Activated T-helper 17 cell treated with anti-CD3 and anti-CD28 coated beads, Interleukin-2, amount 50 U/mL, for 72 hours (primary cell): ENCODE data around the gene SNX10. TPM values are rescaled to one million over a fixed set of nuclear protein-coding genes. Genes with fewer than 3 reads are reported as not detected.
A peak's percentile ranks its signal among the peaks of the same experiment; 100 is the strongest.

Experiments used
- ATAC-seq: fragments of 150-1000 bp; cut with Tn5 transposase; replicated peaks from 2 replicates; pipeline ENCODE4 v1.10.0; 2021; ENCODE audit warnings: mild to moderate bottlenecking, moderate library complexity
- H3K27ac Mint-ChIP-seq: one replicate; pipeline ENCODE4 v1.8.0; 2022; ENCODE audit warnings: mixed read lengths
- H3K27me3 Mint-ChIP-seq: one replicate; pipeline ENCODE4 v1.8.0; 2022; ENCODE audit warnings: mixed read lengths
- H3K36me3 Mint-ChIP-seq: one replicate; pipeline ENCODE4 v1.8.0; 2022; ENCODE audit warnings: low read depth, mild to moderate bottlenecking, mixed read lengths
- H3K4me1 Mint-ChIP-seq: one replicate; pipeline ENCODE4 v1.8.0; 2022; ENCODE audit warnings: mixed read lengths
- H3K4me3 Mint-ChIP-seq: one replicate; pipeline ENCODE4 v1.8.0; 2022; ENCODE audit warnings: mild to moderate bottlenecking, mixed read lengths
- H3K9me3 Mint-ChIP-seq: one replicate; pipeline ENCODE4 v1.8.0; 2022; ENCODE audit warnings: mixed read lengths
- total RNA-seq, 2 donors: library from RNA; stranded (reverse); gene quantifications; one replicate each; pipeline ENCODE4 v1.2.3, GENCODE V29; 2022

SNX10 gene
- total RNA-seq, 2 donors from 2014 or later = 23.5 to 30.8 TPM

DNA sequence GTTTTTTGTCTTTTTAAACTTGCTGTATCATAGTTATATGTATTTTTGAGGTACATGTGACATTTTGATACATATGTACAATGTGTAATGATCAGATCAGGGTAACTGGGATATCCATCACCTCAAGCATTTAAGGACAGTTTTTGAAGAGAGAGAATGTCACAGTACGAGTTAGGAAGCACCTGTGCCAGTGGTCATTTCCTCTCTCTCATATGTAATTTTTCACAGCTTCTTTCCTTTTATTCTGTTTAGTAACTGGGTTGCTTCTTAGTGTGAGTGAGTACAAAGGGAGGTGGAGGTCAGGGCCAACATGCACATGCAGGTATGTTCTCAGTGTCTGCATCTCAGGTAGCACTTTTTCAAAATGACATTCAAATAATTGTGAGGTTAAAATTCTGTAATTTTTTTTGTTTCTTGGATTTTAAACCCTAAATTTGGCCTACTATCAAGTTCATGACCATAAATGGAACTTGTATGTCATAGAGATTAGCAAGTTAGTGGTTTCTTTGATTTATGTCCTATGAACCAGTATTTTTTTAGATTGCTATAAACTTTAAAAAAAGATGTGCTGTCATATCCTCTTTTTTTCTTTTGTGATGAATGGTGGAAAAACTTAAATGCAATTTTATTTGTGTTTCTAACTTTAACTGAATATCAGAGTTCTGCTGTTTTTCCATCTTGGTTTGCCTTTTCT lies 42.7 kb downstream of the SNX10 start:
- Mint-ChIP-seq H3K4me1 (peaks cover 5% of the 10 kb centered on the region), H3K4me3 (no peak overlapping the region), H3K27ac (no peak overlapping the region), H3K36me3 (peaks cover 11% of the 10 kb centered on the region), H3K9me3 (no peaks in the 10 kb centered on the region), H3K27me3 (no peaks in the 10 kb centered on the region)
- no peak for ATAC-seq

DNA sequence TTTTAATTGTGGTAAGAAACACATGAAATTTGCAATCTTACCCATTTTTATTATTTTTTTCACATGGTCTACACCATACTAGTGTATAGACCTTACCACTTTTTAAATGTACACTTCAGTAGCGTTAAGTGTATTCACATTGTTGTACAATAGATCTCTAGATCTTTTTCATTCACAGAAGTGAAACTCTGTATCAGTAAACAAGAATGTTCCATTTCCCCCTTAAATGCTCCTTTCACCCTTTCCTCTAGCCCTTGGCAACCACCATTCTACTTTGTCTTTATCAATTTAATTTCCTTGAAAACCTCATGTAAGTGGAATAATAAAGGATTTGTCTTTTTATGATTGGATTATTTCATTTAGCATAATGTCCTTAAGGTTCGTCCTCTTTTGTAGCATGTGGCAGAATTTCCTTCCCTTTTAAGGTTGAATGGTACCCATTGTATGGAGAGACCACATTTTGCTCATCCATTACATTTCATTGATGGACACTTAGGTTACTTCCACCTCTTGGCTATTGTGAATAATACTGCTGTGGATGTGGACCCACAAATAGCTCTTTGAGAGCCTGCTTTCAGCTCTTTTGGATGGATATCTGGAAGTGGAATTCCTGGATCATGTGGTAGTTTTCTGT lies 45.7 kb downstream of the SNX10 start:
- Mint-ChIP-seq H3K27me3 (no peaks in the 10 kb centered on the region), H3K27ac (no peak overlapping the region), H3K4me1 (peaks cover 5% of the 10 kb centered on the region), H3K36me3 (peaks cover 6% of the 10 kb centered on the region), H3K9me3 (no peaks in the 10 kb centered on the region), H3K4me3 (no peak overlapping the region)
- ATAC-seq = no peak

DNA sequence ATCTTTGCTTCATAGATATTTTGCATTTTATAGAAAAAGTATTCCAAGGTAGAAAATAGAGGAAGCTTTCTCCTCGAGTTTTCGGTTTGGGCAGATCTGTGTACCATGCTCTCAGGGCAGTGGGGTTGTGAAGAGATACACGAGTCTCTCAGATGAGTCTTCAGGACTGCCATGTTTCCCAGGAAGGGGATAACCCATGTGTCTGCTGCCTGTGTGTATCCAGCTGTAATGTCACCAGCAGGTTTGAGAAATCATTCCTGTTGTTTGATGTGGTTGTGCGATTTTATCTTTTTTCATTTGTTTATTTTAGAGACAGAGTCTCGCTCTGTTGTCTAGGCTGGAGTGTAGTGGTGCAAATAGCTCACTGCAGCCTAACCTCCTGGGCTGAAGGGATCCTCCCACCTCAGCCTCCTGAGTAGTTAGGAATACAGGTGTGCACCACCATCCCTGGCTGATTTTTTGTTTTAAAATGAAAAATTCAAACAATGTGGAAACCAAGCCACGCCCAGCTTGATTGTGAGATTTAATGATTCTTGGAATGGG lies 48.9 kb downstream of the SNX10 start:
- no peaks in the 10 kb centered on the region for H3K27me3 Mint-ChIP-seq
- H3K9me3 Mint-ChIP-seq = no peaks in the 10 kb centered on the region
- no peaks in the 10 kb centered on the region for H3K4me1 Mint-ChIP-seq
- ATAC-seq = no peak
- H3K4me3 Mint-ChIP-seq = no peak overlapping the region
- H3K36me3 Mint-ChIP-seq = peaks cover 9% of the 10 kb centered on the region
- H3K27ac Mint-ChIP-seq = no peak overlapping the region

DNA sequence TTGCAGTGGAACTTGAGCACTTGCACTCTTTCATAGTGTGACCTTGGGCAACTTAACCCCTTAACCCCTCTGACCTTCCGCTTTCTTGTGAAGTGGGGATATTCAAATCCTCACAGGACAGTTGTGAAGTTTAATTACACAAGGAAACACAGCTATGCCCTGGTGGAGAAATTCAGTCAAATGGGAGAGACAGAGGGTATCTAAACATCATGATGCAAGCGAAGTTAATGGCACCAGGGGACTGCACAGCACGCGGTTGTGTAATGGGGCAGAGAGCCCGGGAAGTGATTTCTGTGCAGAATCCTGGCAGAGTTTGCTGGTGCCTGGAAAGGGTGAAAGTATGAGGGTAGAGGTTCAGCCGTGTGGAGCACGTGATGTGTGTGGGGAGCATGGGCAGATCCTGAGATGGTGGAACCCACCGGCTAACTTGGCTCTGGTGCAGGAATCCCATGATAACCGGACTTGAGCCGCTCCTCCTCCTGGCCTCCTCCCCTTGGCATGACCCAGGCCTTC lies 51.7 kb downstream of the SNX10 start:
- Mint-ChIP-seq H3K27ac (peak overlapping the region; percentile 55), H3K9me3 (no peaks in the 10 kb centered on the region), H3K36me3 (peaks cover 31% of the 10 kb centered on the region), H3K27me3 (no peaks in the 10 kb centered on the region), H3K4me3 (no peak overlapping the region), H3K4me1 (no peaks in the 10 kb centered on the region)
- no peak for ATAC-seq

DNA sequence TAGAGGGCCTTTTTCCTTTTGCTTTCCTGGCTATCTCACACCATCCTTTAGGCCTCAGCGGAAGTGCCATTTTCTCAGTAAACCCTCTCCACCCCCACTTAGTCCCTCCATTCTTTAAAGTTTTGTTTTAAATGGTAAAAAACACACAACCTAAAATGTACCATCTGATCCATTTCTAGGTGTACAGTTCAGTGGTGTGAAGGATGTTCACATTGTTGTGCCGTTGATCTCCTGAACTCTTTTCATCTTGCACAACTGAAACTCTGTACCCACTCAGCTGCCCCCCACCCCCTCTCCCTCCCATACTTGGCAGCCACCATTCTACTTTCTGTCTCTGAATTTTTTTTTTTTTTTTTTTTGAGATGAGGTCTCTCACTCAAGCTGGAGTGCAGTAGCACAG lies 52.2 kb downstream of the SNX10 start:
- no peaks in the 10 kb centered on the region for H3K4me1 Mint-ChIP-seq
- no peak for ATAC-seq
- no peaks in the 10 kb centered on the region for H3K9me3 Mint-ChIP-seq
- H3K4me3 Mint-ChIP-seq = no peak overlapping the region
- H3K36me3 Mint-ChIP-seq = peaks cover 36% of the 10 kb centered on the region
- no peak overlapping the region for H3K27ac Mint-ChIP-seq
- H3K27me3 Mint-ChIP-seq = no peaks in the 10 kb centered on the region

DNA sequence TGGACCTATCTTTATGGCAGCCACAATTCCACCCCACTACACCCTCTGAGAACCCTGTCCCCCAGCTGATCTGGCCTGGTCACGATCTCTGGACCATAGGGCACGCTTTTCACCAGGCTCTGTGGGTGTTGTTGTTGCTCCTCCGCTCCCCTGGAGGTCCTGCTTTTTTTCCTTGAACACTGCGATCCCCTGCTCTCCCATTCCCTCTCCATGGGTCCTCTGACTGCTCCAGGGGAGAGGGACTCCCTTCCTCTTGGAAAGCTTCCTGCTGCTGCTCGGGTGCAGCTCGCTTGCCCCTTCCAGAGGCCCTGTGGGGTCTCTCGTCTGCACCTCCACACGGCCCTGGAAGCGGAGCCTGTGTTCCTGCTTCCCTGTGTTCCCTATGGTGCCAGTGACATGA lies 53.5 kb downstream of the SNX10 start:
- H3K27me3 Mint-ChIP-seq = no peaks in the 10 kb centered on the region
- no peaks in the 10 kb centered on the region for H3K4me1 Mint-ChIP-seq
- ATAC-seq = no peak
- H3K36me3 Mint-ChIP-seq = peaks cover 38% of the 10 kb centered on the region
- no peak overlapping the region for H3K4me3 Mint-ChIP-seq
- H3K27ac Mint-ChIP-seq = peak overlapping the region; percentile 32
- H3K9me3 Mint-ChIP-seq = no peaks in the 10 kb centered on the region

DNA sequence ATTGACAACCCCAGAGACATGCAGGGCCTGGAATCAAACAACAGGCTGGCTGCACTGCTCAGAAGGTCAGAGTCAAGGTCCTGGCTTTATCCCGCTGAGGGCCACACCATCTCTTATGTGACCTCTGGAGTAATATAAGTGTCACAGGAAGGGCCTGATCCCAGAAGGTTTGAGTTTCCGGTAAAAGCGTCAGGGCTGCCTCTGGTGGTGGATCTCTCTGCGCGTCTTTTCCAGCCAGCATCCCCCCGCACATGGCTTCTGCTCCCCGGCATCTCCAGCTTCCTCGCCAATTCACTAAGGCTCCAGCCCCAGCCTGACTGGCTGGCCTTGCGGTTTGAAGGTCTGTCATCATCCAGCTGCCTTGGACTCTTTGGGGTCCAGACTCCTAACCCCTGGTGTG lies 54.2 kb downstream of the SNX10 start:
- Mint-ChIP-seq H3K4me1 (no peaks in the 10 kb centered on the region), H3K27me3 (no peaks in the 10 kb centered on the region), H3K27ac (no peak overlapping the region), H3K4me3 (no peak overlapping the region), H3K9me3 (no peaks in the 10 kb centered on the region), H3K36me3 (peaks cover 38% of the 10 kb centered on the region)
- no peak for ATAC-seq

DNA sequence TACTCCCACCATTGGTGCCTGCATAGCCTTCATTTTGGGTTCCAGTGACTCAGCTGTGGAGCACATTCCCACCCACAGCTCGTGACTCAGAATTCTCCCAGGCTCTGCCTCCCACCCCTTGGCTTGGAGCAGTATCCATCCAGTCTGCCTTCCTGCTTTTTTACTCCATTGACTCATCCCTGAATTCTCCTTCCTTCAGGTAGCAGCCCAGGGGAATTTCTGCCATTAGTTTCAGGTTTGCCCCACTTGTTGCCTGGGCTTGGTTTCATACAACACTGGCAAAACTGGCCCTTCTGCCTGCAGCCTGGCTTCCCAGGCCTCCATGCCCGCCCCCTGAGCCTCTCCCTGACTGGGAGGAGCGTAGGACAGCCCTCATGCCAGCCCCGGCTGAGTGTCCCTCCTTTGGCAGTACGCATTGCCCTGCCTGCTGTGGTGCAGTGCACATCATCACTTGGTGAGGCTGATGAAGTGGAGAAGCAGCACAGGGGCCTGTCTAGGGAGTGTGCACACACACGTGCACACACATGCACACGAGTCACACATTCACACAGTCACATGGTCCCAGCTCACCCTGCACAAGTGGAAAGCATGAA lies 55.0 kb downstream of the SNX10 start:
- H3K36me3 Mint-ChIP-seq = peaks cover 45% of the 10 kb centered on the region
- no peaks in the 10 kb centered on the region for H3K27me3 Mint-ChIP-seq
- no peak overlapping the region for H3K4me3 Mint-ChIP-seq
- H3K9me3 Mint-ChIP-seq = no peaks in the 10 kb centered on the region
- H3K4me1 Mint-ChIP-seq = no peaks in the 10 kb centered on the region
- no peak overlapping the region for H3K27ac Mint-ChIP-seq
- ATAC-seq = peak; percentile 42

DNA sequence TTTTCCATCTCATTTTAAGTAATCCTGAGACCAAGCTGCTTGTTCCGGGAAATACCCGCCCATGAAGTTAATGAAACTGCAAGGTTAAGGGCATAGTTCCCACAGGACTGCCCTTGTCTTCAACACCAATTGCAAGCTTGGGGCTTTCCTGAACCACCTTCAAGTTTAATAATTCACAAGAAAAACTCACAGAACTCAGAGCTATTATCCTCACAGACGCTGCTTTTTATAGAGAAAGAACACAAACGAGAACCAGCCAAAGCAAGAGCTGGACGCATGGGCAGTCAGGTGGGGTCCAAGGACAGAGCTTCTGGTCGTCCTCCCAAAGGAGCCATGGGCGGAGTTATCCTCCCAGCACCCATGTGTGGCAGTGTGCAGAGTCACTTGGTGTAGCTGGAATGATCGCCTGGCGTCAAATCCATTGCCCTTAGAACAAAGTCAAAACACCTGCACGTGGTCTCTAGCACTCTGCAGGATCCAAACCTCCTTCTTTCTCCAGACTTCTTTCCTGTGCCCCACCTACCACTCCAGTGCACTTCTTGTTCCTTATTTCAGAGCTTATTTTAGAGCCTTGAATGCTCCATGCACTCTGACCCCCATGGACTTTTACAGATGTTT lies 56.7 kb downstream of the SNX10 start:
- Mint-ChIP-seq H3K4me3 (no peak overlapping the region), H3K9me3 (no peaks in the 10 kb centered on the region), H3K27ac (no peak overlapping the region), H3K27me3 (no peaks in the 10 kb centered on the region), H3K36me3 (peaks cover 54% of the 10 kb centered on the region), H3K4me1 (no peaks in the 10 kb centered on the region)
- ATAC-seq = no peak

DNA sequence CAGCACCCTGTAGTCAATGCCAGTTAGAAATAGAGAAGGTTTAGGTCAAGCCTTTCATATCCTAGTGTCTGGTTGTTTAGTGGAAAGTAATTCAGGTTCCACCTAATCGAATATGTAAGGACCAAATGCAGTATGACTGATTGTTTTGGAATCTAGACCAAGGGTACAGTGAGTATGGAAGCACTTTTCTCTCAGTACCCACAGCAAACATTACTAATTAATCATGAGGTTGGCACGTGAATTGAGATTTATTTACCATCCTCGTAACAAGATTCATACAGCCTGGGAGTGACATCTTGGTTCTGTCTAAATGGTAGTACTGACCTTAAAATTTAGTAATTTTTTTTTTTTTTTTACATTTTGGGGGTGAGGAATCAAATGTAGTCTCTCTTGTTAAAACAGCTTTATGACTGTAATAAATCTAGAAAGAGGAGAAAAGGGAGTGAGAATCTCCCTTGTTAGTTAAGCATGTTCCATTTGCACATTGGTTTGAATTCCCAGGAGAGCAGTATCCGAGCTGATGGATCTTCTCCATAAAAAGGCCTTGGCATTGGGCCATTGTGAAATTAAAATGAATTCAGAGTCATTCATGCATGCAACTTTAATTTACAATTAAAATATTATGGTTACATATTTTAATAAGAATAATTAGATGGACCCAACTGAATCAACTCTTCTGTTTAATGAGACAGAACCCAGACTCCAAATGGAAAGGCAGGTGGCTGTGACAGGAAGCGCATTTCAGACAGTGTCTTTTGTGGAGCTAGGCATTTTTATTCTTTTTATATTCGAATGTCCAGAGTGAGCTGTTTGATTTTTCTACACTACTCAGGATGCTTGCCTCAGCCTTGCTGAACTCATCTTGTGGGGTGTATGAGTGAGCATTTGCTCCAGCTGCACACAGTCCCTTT lies 57.6 kb downstream of the SNX10 start:
- no peaks in the 10 kb centered on the region for H3K4me1 Mint-ChIP-seq
- ATAC-seq = no peak
- H3K27me3 Mint-ChIP-seq = no peaks in the 10 kb centered on the region
- H3K4me3 Mint-ChIP-seq = no peak overlapping the region
- H3K27ac Mint-ChIP-seq = no peak overlapping the region
- H3K36me3 Mint-ChIP-seq = peaks cover 59% of the 10 kb centered on the region
- H3K9me3 Mint-ChIP-seq = no peaks in the 10 kb centered on the region

DNA sequence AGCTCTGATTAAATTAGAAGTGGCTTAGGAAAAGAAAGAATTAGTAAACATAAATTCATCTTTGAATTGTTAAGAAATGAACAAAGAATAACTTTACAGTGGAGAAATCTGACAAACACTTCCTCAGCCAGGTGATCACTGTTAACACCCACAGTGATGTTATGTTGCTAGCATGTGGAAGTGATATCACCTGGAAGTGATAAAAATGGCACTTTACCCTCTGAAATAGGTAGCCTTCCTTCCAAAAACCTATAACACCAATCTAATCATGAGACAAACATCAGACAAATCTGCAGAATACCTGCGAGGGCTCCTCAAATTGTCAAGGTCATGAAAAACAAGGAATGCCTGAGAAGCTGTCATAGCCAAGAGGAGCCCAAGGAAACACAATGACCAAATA lies 59.5 kb downstream of the SNX10 start:
- H3K27ac Mint-ChIP-seq = no peak overlapping the region
- no peaks in the 10 kb centered on the region for H3K27me3 Mint-ChIP-seq
- H3K36me3 Mint-ChIP-seq = peaks cover 50% of the 10 kb centered on the region
- H3K4me1 Mint-ChIP-seq = no peaks in the 10 kb centered on the region
- no peaks in the 10 kb centered on the region for H3K9me3 Mint-ChIP-seq
- no peak overlapping the region for H3K4me3 Mint-ChIP-seq
- no peak for ATAC-seq

DNA sequence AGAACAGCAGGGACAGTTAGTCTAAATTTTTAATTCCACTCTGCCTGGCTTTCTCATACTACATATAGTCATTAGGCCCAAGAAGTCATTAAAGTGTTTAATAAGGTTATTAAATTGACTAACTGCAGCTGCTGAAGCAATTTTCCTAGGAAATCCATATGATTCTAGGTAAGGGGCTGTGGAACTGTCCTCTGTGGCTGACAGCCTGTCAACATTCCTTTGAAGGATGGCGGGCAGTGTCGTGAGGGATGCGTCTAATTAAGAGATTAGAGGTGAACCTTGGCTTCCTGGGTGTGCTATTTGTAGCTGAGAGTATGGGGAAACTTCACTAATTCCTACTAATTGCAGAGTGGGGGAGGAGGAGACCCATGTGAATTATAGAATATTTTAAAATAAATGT lies 64.6 kb downstream of the SNX10 start:
- Mint-ChIP-seq H3K27me3 (no peaks in the 10 kb centered on the region), H3K27ac (no peak overlapping the region), H3K4me3 (no peak overlapping the region), H3K4me1 (no peaks in the 10 kb centered on the region), H3K9me3 (no peaks in the 10 kb centered on the region), H3K36me3 (peaks cover 17% of the 10 kb centered on the region)
- no peak for ATAC-seq

DNA sequence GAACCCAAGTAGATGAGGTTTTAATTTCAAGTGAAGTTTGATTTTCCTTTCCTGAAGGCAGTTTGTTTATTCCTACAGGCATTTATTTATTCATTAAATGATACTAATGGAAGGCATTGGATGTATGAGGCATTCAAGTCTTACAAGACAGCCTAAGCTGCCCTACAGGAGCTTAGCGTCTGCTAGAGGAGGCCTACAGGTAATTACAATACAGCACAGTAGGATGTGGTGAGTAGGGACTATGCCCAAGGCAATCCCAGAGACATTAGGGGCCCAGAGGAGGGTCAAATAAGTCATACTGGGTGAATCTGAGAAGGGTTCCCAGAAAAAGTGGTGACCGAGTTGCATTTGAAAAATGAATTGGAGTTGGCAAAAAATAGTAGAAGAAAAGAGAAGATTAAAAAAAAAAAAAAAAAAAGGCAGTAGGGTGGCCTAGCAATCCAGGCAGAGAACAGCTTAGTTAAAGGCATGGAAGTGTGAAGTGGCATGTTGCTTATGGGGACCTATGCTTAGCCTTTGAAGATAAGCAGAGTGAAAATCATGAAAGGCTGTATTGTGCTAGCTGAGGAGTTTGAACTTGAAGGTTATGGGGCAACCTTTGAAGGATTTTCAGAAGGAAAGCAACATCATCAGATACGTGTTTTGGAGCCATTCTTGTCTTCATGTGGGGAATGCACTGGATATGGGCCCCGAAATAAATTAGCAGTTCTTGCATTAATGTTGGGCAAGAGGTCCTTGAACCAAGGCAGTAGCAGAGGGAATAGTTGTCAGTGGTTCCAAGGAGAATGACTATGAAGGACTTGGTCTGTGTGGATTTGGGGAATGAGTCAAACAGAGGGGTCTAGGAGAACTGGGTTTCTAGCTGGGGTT lies 65.5 kb downstream of the SNX10 start:
- no peak for ATAC-seq
- H3K27ac Mint-ChIP-seq = peak overlapping the region; percentile 1
- peaks cover 12% of the 10 kb centered on the region for H3K36me3 Mint-ChIP-seq
- H3K4me1 Mint-ChIP-seq = no peaks in the 10 kb centered on the region
- no peaks in the 10 kb centered on the region for H3K9me3 Mint-ChIP-seq
- no peaks in the 10 kb centered on the region for H3K27me3 Mint-ChIP-seq
- H3K4me3 Mint-ChIP-seq = no peak overlapping the region
